Measurements from ENCODE around the gene AJM1.

DNA sequence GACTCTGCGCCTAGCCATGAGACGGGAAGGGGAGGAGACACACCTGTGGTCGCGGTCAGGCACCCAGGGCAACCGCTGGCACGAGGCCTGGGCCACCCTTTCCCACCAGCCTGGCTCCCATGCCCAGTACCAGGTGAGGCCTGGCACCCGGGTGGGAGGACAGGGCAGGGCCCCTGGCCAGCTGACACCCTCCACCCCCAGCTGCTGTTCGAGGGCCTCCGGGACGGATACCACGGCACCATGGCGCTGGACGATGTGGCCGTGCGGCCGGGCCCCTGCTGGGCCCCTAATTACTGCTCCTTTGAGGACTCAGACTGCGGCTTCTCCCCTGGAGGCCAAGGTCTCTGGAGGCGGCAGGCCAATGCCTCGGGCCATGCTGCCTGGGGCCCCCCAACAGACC lies 14.9 kb downstream of the AJM1 start:
- TF ChIP-seq CTCF (IDR thresholded peaks at IDR 0.05) (no peak), POLR2A (IDR thresholded peaks at IDR 0.05) (no peak)

Data from thyroid gland (tissue), 4 donors.